ENCODE results near the gene RFX4.

The RFX4 gene

GRCh38 chr12:106564678-106565329 is 18.0 kb upstream of the RFX4 start:
- Histone ChIP-seq H3K4me2 (ENCODE audit: low read depth, low read length) (no peak overlapping the region), H2AFZ (ENCODE audit: low read length) (no peak overlapping the region)

GRCh38 chr12:106566771-106567170 is 16.0 kb upstream of the RFX4 start:
- Histone ChIP-seq H3K27ac (ENCODE audit: low read length) (no peak overlapping the region), H3K36me3 (replicated peaks; ENCODE audit: insufficient read depth, low read length) (no peaks in the 10 kb centered on the region), H3K4me2 (ENCODE audit: low read depth, low read length) (no peak overlapping the region), H3K79me2 (ENCODE audit: low read length) (no peaks in the 10 kb centered on the region), H3K4me3 (ENCODE audit: low read length) (no peak overlapping the region), H2AFZ (ENCODE audit: low read length) (no peak overlapping the region), H3K4me1 (ENCODE audit: low read length) (no peaks in the 10 kb centered on the region), H3K27me3 (replicated peaks; ENCODE audit: insufficient read depth, low read length) (no peaks in the 10 kb centered on the region), H4K20me1 (ENCODE audit: insufficient read depth, low read length) (no peaks in the 10 kb centered on the region), H3K9me3 (replicated peaks; ENCODE audit: insufficient read depth, low read length) (no peaks in the 10 kb centered on the region), H3F3A (ENCODE audit: insufficient read depth, low read length) (no peaks in the 10 kb centered on the region), H3K9me2 (replicated peaks; ENCODE audit: insufficient read depth, low read length) (no peaks in the 10 kb centered on the region), H3K9ac (ENCODE audit: low read length) (no peak overlapping the region)
- DNase-seq: no peak
- TF ChIP-seq EZH2phosphoT487 (IDR thresholded peaks at IDR 0.05; ENCODE audit: low read length) (no peak), CTCF (IDR thresholded peaks at IDR 0.05; ENCODE audit: low read length) (no peak)

More at GRCh38 chr12:106564678-106565329, 18.0 kb upstream of the RFX4 start:
- no peaks in the 10 kb centered on the region for H4K20me1 ChIP-seq (ENCODE audit: insufficient read depth, low read length)
- no peaks in the 10 kb centered on the region for H3K36me3 ChIP-seq (replicated peaks; ENCODE audit: insufficient read depth, low read length)
- H3K79me2 ChIP-seq (ENCODE audit: low read length): no peaks in the 10 kb centered on the region
- no peaks in the 10 kb centered on the region for H3K9me3 ChIP-seq (replicated peaks; ENCODE audit: insufficient read depth, low read length)
- DNase-seq: no peak
- H3F3A ChIP-seq (ENCODE audit: insufficient read depth, low read length): no peaks in the 10 kb centered on the region
- TF ChIP-seq EZH2phosphoT487 (IDR thresholded peaks at IDR 0.05; ENCODE audit: low read length): no peak
- TF ChIP-seq CTCF (IDR thresholded peaks at IDR 0.05; ENCODE audit: low read length): no peak
- no peak for TF ChIP-seq EZH2 (optimal IDR thresholded peaks at IDR 0.05; ENCODE audit: low read depth, low read length)
- H3K27me3 ChIP-seq (replicated peaks; ENCODE audit: insufficient read depth, low read length): no peaks in the 10 kb centered on the region
- no peak overlapping the region for H3K9ac ChIP-seq (ENCODE audit: low read length)
- H3K27ac ChIP-seq (ENCODE audit: low read length): no peak overlapping the region
- H3K9me2 ChIP-seq (replicated peaks; ENCODE audit: insufficient read depth, low read length): no peaks in the 10 kb centered on the region
- H3K4me1 ChIP-seq (ENCODE audit: low read length): no peaks in the 10 kb centered on the region
- H3K4me3 ChIP-seq (ENCODE audit: low read length): no peak overlapping the region

GRCh38 chr12:106573239-106573638 is 9.6 kb upstream of the RFX4 start:
- no peak overlapping the region for H3K9ac ChIP-seq (ENCODE audit: low read length)
- no peak overlapping the region for H2AFZ ChIP-seq (ENCODE audit: low read length)
- no peaks in the 10 kb centered on the region for H4K20me1 ChIP-seq (ENCODE audit: insufficient read depth, low read length)
- H3F3A ChIP-seq (ENCODE audit: insufficient read depth, low read length): no peaks in the 10 kb centered on the region
- H3K9me2 ChIP-seq (replicated peaks; ENCODE audit: insufficient read depth, low read length): no peaks in the 10 kb centered on the region
- no peak for TF ChIP-seq CTCF (IDR thresholded peaks at IDR 0.05; ENCODE audit: low read length)
- no peak for TF ChIP-seq EZH2phosphoT487 (IDR thresholded peaks at IDR 0.05; ENCODE audit: low read length)
- TF ChIP-seq EZH2 (optimal IDR thresholded peaks at IDR 0.05; ENCODE audit: low read depth, low read length): no peak
- no peaks in the 10 kb centered on the region for H3K4me1 ChIP-seq (ENCODE audit: low read length)
- no peak overlapping the region for H3K27ac ChIP-seq (ENCODE audit: low read length)
- H3K27me3 ChIP-seq (replicated peaks; ENCODE audit: insufficient read depth, low read length): no peaks in the 10 kb centered on the region
- no peak for DNase-seq
- H3K79me2 ChIP-seq (ENCODE audit: low read length): no peaks in the 10 kb centered on the region
- no peak overlapping the region for H3K4me2 ChIP-seq (ENCODE audit: low read depth, low read length)
- no peaks in the 10 kb centered on the region for H3K36me3 ChIP-seq (replicated peaks; ENCODE audit: insufficient read depth, low read length)
- no peaks in the 10 kb centered on the region for H3K9me3 ChIP-seq (replicated peaks; ENCODE audit: insufficient read depth, low read length)
- H3K4me3 ChIP-seq (ENCODE audit: low read length): no peak overlapping the region

All from MM.1S (cell line).